Type B pancreatic cell (in vitro differentiated cells): ENCODE measurements around the gene STUM. TPM values are rescaled to one million over a fixed set of nuclear protein-coding genes. Genes with fewer than 3 reads are reported as not detected.
"Not testable (repeated sequence)": the region's sequence is repeated elsewhere in the genome, so short reads cannot be mapped to it uniquely, and the experiment has no call there.

Experiments used
- DNase-seq: peaks from one replicate; pipeline ENCODE4 v3.0.0; 2021; ENCODE audit warnings: mixed read lengths; ENCODE audit not compliant: unreplicated experiment; ENCODE audit errors: extremely low spot score
- H3K27ac Mint-ChIP-seq: 2 replicates; pipeline ENCODE4 v1.8.0; 2021; ENCODE audit warnings: mild to moderate bottlenecking, mixed read lengths
- H3K27me3 Mint-ChIP-seq: 2 replicates; pipeline ENCODE4 v1.8.0; 2021; ENCODE audit warnings: mixed read lengths
- H3K36me3 Mint-ChIP-seq: 2 replicates; pipeline ENCODE4 v1.8.0; 2021; ENCODE audit warnings: mixed read lengths
- H3K4me1 Mint-ChIP-seq: one replicate; pipeline ENCODE4 v1.8.0; 2021; ENCODE audit warnings: mixed read lengths; ENCODE audit not compliant: unreplicated experiment
- H3K4me3 Mint-ChIP-seq: 2 replicates; pipeline ENCODE4 v1.8.0; 2021; ENCODE audit warnings: mild to moderate bottlenecking, mixed read lengths
- H3K9me3 Mint-ChIP-seq: 2 replicates; pipeline ENCODE4 v1.8.0; 2021; ENCODE audit warnings: mixed read lengths
- long read RNA-seq: library from polyadenylated mRNA; unstranded; transcript quantifications from one replicate; pipeline ENCODE4 v2.0.0, GENCODE V29; 2020
- total RNA-seq: library from RNA; stranded (reverse); gene quantifications from 2 replicates; pipeline ENCODE4 v1.2.1, GENCODE V29; 2021; ENCODE audit warnings: low replicate concordance
- TF ChIP-seq, protein P1 (sequence below): fragments of 200-600 bp; sonication (generic); conservative IDR thresholded peaks from 2 replicates; pipeline ENCODE4 v1.5.0; 2021; ENCODE audit warnings: antibody characterized with exemption, mild to moderate bottlenecking

Gene STUM, protein sequence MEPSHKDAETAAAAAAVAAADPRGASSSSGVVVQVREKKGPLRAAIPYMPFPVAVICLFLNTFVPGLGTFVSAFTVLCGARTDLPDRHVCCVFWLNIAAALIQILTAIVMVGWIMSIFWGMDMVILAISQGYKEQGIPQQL
- total RNA-seq = 2.2 and 2.8 TPM in 2 replicates
- long read RNA-seq, partial matches to known transcripts = 0 of 1 reads
- long read RNA-seq, other reads (novel, unspliced or antisense) = 1 of 1 reads

DNA sequence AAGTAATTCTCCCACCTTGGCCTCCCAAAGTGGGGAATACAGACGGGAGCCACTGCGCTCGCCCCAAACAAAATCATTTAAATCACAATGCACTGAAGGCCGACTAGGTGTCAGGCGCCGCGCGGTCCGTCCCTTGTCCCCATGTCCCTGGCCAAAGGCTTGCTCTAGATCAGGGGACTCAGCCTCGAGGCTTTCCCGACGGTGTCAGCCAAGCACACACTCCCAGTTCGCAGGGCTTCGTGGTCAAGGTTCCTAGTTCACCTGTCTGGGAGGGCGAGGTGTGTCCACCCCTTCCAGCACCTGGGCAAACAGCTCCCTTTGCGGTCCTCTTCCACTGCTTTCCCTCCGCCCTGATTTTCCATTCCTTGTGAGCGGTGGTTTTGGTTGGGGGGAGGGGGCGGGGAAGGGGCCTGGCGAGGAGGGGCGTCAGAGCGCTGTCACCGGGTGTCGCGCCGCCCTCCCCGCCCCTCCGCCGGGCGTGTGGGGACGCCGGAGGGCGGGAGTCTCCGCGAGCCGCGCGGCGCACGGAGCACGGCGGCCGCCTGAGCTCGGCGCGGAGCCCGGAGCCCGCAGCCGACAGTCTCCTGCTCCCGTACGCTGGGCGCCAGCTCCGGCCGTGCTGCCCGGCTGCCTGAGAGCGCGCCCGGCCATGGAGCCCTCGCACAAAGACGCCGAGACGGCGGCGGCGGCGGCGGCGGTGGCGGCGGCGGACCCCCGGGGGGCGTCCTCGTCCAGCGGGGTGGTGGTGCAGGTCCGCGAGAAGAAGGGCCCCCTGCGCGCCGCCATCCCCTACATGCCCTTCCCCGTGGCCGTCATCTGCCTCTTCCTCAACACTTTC is at the start of gene STUM:
Gene STUM, plus strand, starts transcription at position 509 of the 838 bp plus-strand sequence. Its CDS starts 141 bp downstream, at position 650.
- no peak for DNase-seq
- Mint-ChIP-seq H3K4me1 (peaks cover 13% of the 10 kb centered on the region), H3K9me3 (no peaks in the 10 kb centered on the region), H3K4me3 (peak within 1 kb of the TSS; percentile 85), H3K36me3 (no peaks in the 10 kb centered on the region), H3K27ac (no peak within 1 kb of the TSS), H3K27me3 (peaks cover 65% of the 10 kb centered on the region)
- TF ChIP-seq, protein P1, sequence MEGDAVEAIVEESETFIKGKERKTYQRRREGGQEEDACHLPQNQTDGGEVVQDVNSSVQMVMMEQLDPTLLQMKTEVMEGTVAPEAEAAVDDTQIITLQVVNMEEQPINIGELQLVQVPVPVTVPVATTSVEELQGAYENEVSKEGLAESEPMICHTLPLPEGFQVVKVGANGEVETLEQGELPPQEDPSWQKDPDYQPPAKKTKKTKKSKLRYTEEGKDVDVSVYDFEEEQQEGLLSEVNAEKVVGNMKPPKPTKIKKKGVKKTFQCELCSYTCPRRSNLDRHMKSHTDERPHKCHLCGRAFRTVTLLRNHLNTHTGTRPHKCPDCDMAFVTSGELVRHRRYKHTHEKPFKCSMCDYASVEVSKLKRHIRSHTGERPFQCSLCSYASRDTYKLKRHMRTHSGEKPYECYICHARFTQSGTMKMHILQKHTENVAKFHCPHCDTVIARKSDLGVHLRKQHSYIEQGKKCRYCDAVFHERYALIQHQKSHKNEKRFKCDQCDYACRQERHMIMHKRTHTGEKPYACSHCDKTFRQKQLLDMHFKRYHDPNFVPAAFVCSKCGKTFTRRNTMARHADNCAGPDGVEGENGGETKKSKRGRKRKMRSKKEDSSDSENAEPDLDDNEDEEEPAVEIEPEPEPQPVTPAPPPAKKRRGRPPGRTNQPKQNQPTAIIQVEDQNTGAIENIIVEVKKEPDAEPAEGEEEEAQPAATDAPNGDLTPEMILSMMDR = no peak

DNA sequence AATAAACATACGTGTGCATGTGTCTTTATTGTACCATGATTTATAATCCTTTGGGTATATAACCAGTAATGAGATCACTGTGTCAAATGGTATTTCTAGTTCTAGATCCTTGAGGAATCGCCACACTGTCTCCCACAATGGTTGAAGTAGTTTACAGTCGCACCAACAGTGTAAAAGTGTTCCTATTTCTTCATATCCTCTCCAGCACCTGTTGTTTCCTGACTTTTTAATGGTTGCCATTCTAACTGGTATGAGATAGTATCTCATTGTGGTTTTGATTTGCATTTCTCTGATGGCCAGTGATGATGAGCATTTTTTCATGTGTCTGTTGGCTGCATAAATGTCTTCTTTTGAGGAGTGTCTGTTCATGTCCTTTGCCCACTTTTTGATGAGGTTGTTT is 48.9 kb upstream of the STUM start:
- not testable (repeated sequence) for H3K4me1 Mint-ChIP-seq, H3K27ac Mint-ChIP-seq, H3K4me3 Mint-ChIP-seq, H3K9me3 Mint-ChIP-seq, H3K36me3 Mint-ChIP-seq, DNase-seq
- peaks cover 41% of the 10 kb centered on the region for H3K27me3 Mint-ChIP-seq

DNA sequence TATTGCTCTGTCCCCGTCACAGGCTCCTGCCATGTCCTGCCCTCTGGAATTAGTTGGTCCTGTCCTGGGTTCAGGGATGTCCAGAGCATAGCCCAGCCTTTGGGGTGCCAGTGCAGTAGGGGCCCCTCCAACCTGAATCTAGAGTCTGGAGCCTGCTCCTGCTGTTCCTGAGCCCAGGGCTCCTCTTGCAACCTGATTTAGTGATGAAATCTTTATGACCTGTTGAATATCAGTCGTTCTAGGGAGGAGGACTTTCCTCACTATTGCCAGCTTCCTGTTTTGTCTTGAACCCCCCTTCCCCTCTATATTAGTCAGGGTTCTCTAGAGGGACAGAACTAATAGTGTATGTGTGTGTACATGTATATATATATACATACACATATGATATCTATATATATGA is 42.5 kb upstream of the STUM start:
- TF ChIP-seq, protein P1 = no peak
- no peaks in the 10 kb centered on the region for H3K4me1 Mint-ChIP-seq
- H3K27ac Mint-ChIP-seq = no peak overlapping the region
- no peak overlapping the region for H3K4me3 Mint-ChIP-seq
- peak; percentile 43 for DNase-seq
- peaks cover 46% of the 10 kb centered on the region for H3K27me3 Mint-ChIP-seq
- no peaks in the 10 kb centered on the region for H3K9me3 Mint-ChIP-seq
- H3K36me3 Mint-ChIP-seq = no peaks in the 10 kb centered on the region

DNA sequence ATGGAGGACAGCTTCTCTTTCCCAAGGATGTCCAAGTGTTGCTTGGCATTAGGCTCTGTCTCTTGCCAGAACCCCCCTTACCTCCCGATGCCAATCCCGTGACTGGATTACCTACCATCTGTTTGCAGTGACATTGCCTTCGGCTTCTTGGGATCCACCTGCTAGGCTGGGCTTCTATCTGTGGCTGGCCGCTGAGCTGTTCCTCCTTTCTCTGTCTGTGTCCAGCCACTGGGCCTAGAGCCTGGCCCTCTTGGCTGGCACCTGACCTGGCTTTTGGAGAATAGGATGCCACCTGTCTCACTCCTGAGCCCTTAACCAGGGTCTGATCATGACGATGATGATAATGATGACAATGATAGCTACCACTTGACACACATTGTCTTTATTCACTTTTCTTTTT is 41.6 kb upstream of the STUM start:
- Mint-ChIP-seq H3K4me1 (no peaks in the 10 kb centered on the region), H3K36me3 (no peaks in the 10 kb centered on the region), H3K27ac (no peak overlapping the region), H3K4me3 (no peak overlapping the region), H3K9me3 (no peaks in the 10 kb centered on the region), H3K27me3 (peaks cover 40% of the 10 kb centered on the region)
- peak; percentile 60 for DNase-seq
- TF ChIP-seq, protein P1 = no peak

DNA sequence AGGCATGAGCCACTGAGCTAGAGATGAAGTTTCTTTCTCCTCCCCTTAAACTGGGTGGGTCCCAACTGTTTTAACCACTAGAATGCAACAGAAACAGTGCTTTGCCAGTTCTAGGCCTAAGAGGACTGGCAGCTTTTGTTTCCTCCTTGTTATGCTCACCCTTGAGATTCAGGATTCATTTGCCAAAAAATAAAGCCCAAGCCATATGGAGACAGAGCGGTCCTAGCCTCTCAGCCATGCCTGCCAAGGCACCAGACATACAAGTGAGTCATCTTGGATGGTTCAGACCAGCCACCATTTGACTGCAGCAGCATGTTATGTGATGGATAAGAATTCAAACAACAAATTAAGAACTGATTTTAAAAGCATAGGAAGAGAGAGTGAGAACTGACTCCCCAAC is 38.1 kb upstream of the STUM start:
- TF ChIP-seq, protein P1 = no peak
- peaks cover 11% of the 10 kb centered on the region for H3K27me3 Mint-ChIP-seq
- no peak overlapping the region for H3K4me3 Mint-ChIP-seq
- peak; percentile 22 for DNase-seq
- no peaks in the 10 kb centered on the region for H3K36me3 Mint-ChIP-seq
- H3K27ac Mint-ChIP-seq = no peak overlapping the region
- no peaks in the 10 kb centered on the region for H3K9me3 Mint-ChIP-seq
- no peaks in the 10 kb centered on the region for H3K4me1 Mint-ChIP-seq

DNA sequence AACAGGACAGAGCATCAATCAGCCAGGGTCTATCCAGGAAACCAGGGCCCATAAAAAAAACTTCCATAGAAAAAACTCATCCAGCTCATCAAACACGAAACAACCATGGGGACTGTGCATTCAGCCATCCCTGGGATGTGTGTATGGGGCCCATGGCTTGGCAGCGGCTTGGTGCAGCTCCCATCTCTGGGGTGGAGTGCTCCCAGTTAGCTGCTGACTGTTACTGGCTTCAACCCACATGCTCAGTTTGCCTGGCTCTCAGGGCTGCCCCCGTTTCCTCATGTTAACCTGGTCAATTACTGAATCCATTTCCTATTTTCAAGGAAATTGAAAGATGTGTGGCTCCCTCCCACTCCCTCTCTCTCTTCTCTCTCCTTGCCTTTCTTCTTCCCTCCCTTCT is 37.3 kb upstream of the STUM start:
- TF ChIP-seq, protein P1 = no peak
- no peak overlapping the region for H3K4me3 Mint-ChIP-seq
- peaks cover 11% of the 10 kb centered on the region for H3K27me3 Mint-ChIP-seq
- no peaks in the 10 kb centered on the region for H3K4me1 Mint-ChIP-seq
- H3K27ac Mint-ChIP-seq = peak overlapping the region; percentile 2
- DNase-seq = peak; percentile 37
- H3K9me3 Mint-ChIP-seq = no peaks in the 10 kb centered on the region
- H3K36me3 Mint-ChIP-seq = no peaks in the 10 kb centered on the region
